GM12878 (cell line): Measurements from ENCODE around the gene AP2S1. TPM values are rescaled to one million over a fixed set of nuclear protein-coding genes. Genes with fewer than 3 reads are reported as not detected.

ENCODE experiments used
- ATAC-seq: fragments of 200-7000 bp; cut with Tn5 transposase; 3 replicates; pipeline ENCODE4 v1.9.1; 2020; ENCODE audit warnings: mild to moderate bottlenecking, moderate library complexity
- BruUV-seq: library from RNA; stranded (reverse); fragments of 400-500 nt; replicated peaks from 2 replicates; lab custom pipeline; 2021; lab: Mats Ljungman, UMichigan
- CTCF ChIA-PET: fragments of 300-600 bp; sonication (Branson Sonifier 250); formaldehyde crosslinking; extraction: SDS; loops from one replicate; lab custom pipeline; 2021; ENCODE audit warnings: inconsistent platforms; lab: Yijun Ruan, JAX
- POLR2A ChIA-PET: fragments of 350-600 bp; formaldehyde crosslinking; extraction: SDS; loops from one replicate; lab custom pipeline; 2021; ENCODE audit warnings: inconsistent platforms; lab: Charles Lee
- RAD21 ChIA-PET: fragments of 300-600 bp; sonication (Branson Sonifier 250); formaldehyde crosslinking; loops from one replicate; lab custom pipeline; 2023; ENCODE audit warnings: antibody characterized with exemption; ENCODE audit not compliant: unreplicated experiment; lab: Charles Lee
- SMC1A ChIA-PET: fragments of 300-600 bp; sonication (Branson Sonifier 250); formaldehyde crosslinking; loops from one replicate; lab custom pipeline; 2023; ENCODE audit not compliant: unreplicated experiment, uncharacterized antibody; lab: Charles Lee
- DNase-seq: peaks from one replicate; pipeline ENCODE4 v3.0.0-alpha.2; 2011; ENCODE audit warnings: low read depth, low spot score
- FAIRE-seq: peaks from 3 replicates; lab custom pipeline; 2011; peaks lifted over from hg19 to GRCh38; lab: Jason Lieb, UNC
- H2AFZ ChIP-seq: 2 replicates; pipeline ENCODE4 v1.6.0; 2011; ENCODE audit warnings: low read depth, low read length, control low read depth; ENCODE audit not compliant: control insufficient read depth
- H3K27ac ChIP-seq: 2 replicates; pipeline ENCODE4 v1.5.1; 2011; ENCODE audit warnings: control low read depth; ENCODE audit not compliant: control insufficient read depth, insufficient read depth
- H3K27me3 ChIP-seq, 2 experiments: replicated peaks in 1 of 2; 2 replicates each; pipeline versions ENCODE4 v1.6.0 to v1.6.1; 2011; ENCODE audit warnings: low read length in 1 of 2; ENCODE audit not compliant: control insufficient read depth in 2 of 2, insufficient read depth in 2 of 2
- H3K36me3 ChIP-seq, 2 experiments: 2 replicates each; pipeline ENCODE4 v1.5.1; 2011; ENCODE audit warnings: low read length in 1 of 2; ENCODE audit not compliant: control insufficient read depth in 2 of 2, insufficient read depth in 2 of 2
- H3K4me1 ChIP-seq: 2 replicates; pipeline ENCODE4 v1.6.1; 2011; ENCODE audit warnings: mild to moderate bottlenecking, low read length, moderate library complexity, mixed read lengths; ENCODE audit not compliant: control insufficient read depth, insufficient read depth
- H3K4me2 ChIP-seq: 2 replicates; pipeline ENCODE4 v1.6.0; 2011; ENCODE audit warnings: control low read depth; ENCODE audit not compliant: control insufficient read depth, insufficient read depth
- H3K4me3 ChIP-seq: fragments of 200-600 bp; sonication (generic); 2 replicates; pipeline ENCODE4 v1.5.1; 2016
- H3K79me2 ChIP-seq: 2 replicates; pipeline ENCODE4 v1.6.0; 2011; ENCODE audit warnings: low read length; ENCODE audit not compliant: control insufficient read depth, insufficient read depth
- H3K9ac ChIP-seq: 2 replicates; pipeline ENCODE4 v1.8.0; 2011; ENCODE audit warnings: low read length, control low read depth, mixed read lengths; ENCODE audit not compliant: control insufficient read depth, insufficient read depth
- H3K9me3 ChIP-seq: replicated peaks from 3 replicates; pipeline ENCODE4 v1.5.1; 2011; ENCODE audit warnings: mild to moderate bottlenecking, low read length; ENCODE audit not compliant: control insufficient read depth, insufficient read depth
- H4K20me1 ChIP-seq: 2 replicates; pipeline ENCODE4 v1.6.0; 2011; ENCODE audit not compliant: control insufficient read depth, insufficient read depth
- CBFB ChIP-seq: IDR thresholded peaks from 2 replicates; pipeline ENCODE4 v1.6.1; 2016; ENCODE audit warnings: antibody characterized with exemption, low read depth
- CBX5 ChIP-seq: sonication (generic); IDR thresholded peaks from 2 replicates; pipeline ENCODE4 v1.6.1; 2016; ENCODE audit warnings: low read depth, moderate library complexity, mild to moderate bottlenecking, inconsistent platforms
- DPF2 ChIP-seq: fragments of 450-650 bp; IDR thresholded peaks from 2 replicates; pipeline ENCODE4 v1.6.1; 2017; ENCODE audit warnings: mild to moderate bottlenecking
- FOXK2 ChIP-seq: fragments of 450-650 bp; IDR thresholded peaks from 2 replicates; pipeline ENCODE4 v1.6.1; 2017; ENCODE audit warnings: mild to moderate bottlenecking, moderate library complexity
- GABPA ChIP-seq: IDR thresholded peaks from 2 replicates; pipeline ENCODE4 v1.6.1; 2014; ENCODE audit warnings: antibody characterized with exemption, low read depth, mild to moderate bottlenecking, inconsistent platforms
- KDM1A ChIP-seq: fragments of 200-600 bp; sonication (generic); IDR thresholded peaks from 2 replicates; pipeline ENCODE4 v1.6.1; 2016; ENCODE audit warnings: borderline replicate concordance
- KLF5 ChIP-seq: fragments of 450-650 bp; IDR thresholded peaks from 2 replicates; pipeline ENCODE4 v1.6.1; 2014; ENCODE audit warnings: mild to moderate bottlenecking; ENCODE audit not compliant: partially characterized antibody
- RAD21 ChIP-seq: IDR thresholded peaks from 2 replicates; pipeline ENCODE4 v1.6.1; 2011; ENCODE audit warnings: mild to moderate bottlenecking, low read depth, low read length, moderate library complexity; ENCODE audit not compliant: insufficient read depth
- RCOR1 ChIP-seq: conservative IDR thresholded peaks from 2 replicates; pipeline ENCODE4 v1.6.1; 2012; ENCODE audit warnings: low read depth, low read length, improper control_type of control experiment
- SP1 ChIP-seq: IDR thresholded peaks from one replicate; pipeline ENCODE4 v1.6.1; 2011; ENCODE audit warnings: low read depth, low read length
- STAT1 ChIP-seq: fragments of 450-650 bp; conservative IDR thresholded peaks from 2 replicates; pipeline ENCODE4 v1.6.1; 2014; ENCODE audit warnings: antibody characterized with exemption, mild to moderate bottlenecking
- YBX1 ChIP-seq: fragments of 450-650 bp; IDR thresholded peaks from 2 replicates; pipeline ENCODE4 v1.6.1; 2016; ENCODE audit warnings: antibody characterized with exemption
- ZNF274 ChIP-seq: IDR thresholded peaks from one replicate; pipeline ENCODE4 v1.8.0; 2011; ENCODE audit not compliant: insufficient read length, insufficient read depth
- WGBS: methylation state at CpG from one replicate; pipeline ENCODE4 v1.1.6; 2016; ENCODE audit warnings: low lambda C conversion rate; ENCODE audit not compliant: insufficient replicate concordance, insufficient coverage; ENCODE audit errors: missing lambda C conversion rate; 5-methylcytosine and 5-hydroxymethylcytosine counted together
- in situ Hi-C: fragments of 300-500 bp; cut with MboI; formaldehyde crosslinking; loops from 9 replicates; pipeline ENCODE4 v1.14.3; 2018; ENCODE audit warnings: mixed read lengths
- intact Hi-C: fragments of 100-400 bp; cut with micrococcal nuclease; formaldehyde crosslinking; loops from one replicate; pipeline ENCODE4 v1.14.2; 2022; ENCODE audit not compliant: unreplicated experiment
- polyA plus RNA-seq, 11 experiments: library from polyadenylated mRNA; depleted of rRNA in 4 of 11; unstranded in 6 of 11; stranded (reverse) in 5 of 11; fragments of >200 nt; fragmentation: Nextera tagmentation in 4 of 11; fragmentation: Illumina TruSeq in 1 of 11; extraction: Ambion mirVana in 4 of 11; extraction: Trizol in 1 of 11; gene quantifications; 1 replicate in 1 of 11; 2 replicates in 10 of 11; pipeline versions ENCODE4 v1.2.1 to v1.2.3, GENCODE V29; 2011 to 2016; ENCODE audit warnings: inconsistent platforms in 2 of 11, missing spikeins in 2 of 11, low read depth in 1 of 11
- total RNA-seq, 4 experiments: library from RNA; depleted of rRNA in 3 of 4; stranded (reverse); fragments of >200 nt in 3 of 4; fragmentation: Illumina TruSeq in 1 of 4; extraction: Trizol in 1 of 4; gene quantifications; 2 replicates each; pipeline versions ENCODE4 v1.2.1 to v1.2.3, GENCODE V29; 2013 to 2021
- TF ChIP-seq, protein P1 (sequence below): IDR thresholded peaks from 2 replicates; pipeline ENCODE4 v1.6.1; 2012; ENCODE audit warnings: low read depth, low read length, improper control_type of control experiment
- TF ChIP-seq, protein P2 (sequence below): IDR thresholded peaks from 2 replicates; pipeline ENCODE4 v1.6.1; 2011; ENCODE audit warnings: borderline replicate concordance, low read depth, mild to moderate bottlenecking, moderate library complexity, low read length; ENCODE audit not compliant: insufficient read depth, poor library complexity, severe bottlenecking
- TF ChIP-seq, protein P3 (sequence below): IDR thresholded peaks from 2 replicates; pipeline ENCODE4 v1.6.1; 2011; ENCODE audit warnings: mild to moderate bottlenecking, low read depth, low read length, moderate library complexity; ENCODE audit not compliant: insufficient replicate concordance
- TF ChIP-seq, protein P4 (sequence below): IDR thresholded peaks from 2 replicates; pipeline ENCODE4 v1.6.1; 2012; ENCODE audit warnings: low read depth, low read length, improper control_type of control experiment
- TF ChIP-seq, protein P5 (sequence below): IDR thresholded peaks from 2 replicates; pipeline ENCODE4 v1.6.1; 2012; ENCODE audit warnings: low read depth, low read length, improper control_type of control experiment

The AP2S1 gene
- total and polyA plus RNA-seq, 10 of the 15 experiments (the other 5 are each of a cell fraction or from before 2014, with no cell fraction given) = 10.8 to 239 (median 104) TPM

DNA sequence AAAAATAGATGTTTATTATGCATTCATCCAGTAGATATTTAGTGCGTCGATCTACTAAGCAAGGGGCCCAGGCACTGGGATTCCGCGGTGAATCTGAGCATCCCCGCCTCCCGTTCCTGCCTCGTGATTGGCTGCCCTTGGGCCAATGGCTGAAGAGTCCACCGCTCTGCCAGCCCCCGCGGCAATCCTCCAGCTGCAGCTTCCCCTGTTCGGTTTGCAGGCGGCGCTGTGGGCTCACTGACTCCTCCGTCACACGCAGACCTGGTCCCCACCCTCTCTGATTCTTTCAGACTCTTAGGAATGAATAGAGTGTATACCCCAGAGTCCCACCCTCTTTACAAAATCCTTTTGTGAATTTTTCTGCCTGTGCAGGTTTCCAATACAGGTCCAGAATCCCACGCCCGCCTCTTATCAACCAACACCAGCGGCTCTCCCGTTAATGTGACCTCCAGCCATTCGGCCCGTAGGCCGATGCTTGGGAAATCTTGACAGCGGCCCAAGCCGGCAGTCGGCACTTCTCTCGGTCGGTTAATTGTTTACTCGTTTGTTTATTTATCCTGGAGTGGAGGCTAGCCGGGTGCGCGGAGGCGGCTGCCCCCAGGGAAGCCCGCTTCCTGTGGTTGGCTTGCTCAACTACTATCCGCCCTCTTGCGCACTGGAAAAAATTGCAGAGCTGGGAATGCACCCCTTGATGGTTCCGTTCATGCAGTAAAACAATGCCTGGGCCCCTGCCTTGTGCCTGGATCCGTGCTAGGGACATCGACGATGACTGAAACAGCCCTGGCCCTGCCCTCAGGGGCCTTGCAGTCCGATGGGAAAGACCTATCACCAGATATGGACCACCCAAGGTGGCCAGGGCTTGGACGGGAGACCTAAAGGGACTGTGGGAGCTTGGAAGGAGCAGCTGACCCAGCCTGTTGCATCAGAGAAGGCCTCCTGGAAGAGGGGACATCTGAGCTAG, 5.7 kb upstream of the AP2S1 start:
- H3K27ac ChIP-seq = no peak overlapping the region
- TF ChIP-seq FOXK2 (no peak), GABPA (no peak), KLF5 (no peak), RCOR1 (no peak), CBFB (no peak), ZNF274 (no peak), STAT1 (0 out of 2 replicates have a peak, but pooled peaks have one; percentile 47), RAD21 (peak; percentile 94), KDM1A (no peak), SP1 (peak; percentile 80), DPF2 (no peak; the same call in 1 of the 2 replicates), YBX1 (no peak), CBX5 (no peak)
- TF ChIP-seq, protein P1, sequence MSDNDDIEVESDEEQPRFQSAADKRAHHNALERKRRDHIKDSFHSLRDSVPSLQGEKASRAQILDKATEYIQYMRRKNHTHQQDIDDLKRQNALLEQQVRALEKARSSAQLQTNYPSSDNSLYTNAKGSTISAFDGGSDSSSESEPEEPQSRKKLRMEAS = no peak
- TF ChIP-seq, protein P2, sequence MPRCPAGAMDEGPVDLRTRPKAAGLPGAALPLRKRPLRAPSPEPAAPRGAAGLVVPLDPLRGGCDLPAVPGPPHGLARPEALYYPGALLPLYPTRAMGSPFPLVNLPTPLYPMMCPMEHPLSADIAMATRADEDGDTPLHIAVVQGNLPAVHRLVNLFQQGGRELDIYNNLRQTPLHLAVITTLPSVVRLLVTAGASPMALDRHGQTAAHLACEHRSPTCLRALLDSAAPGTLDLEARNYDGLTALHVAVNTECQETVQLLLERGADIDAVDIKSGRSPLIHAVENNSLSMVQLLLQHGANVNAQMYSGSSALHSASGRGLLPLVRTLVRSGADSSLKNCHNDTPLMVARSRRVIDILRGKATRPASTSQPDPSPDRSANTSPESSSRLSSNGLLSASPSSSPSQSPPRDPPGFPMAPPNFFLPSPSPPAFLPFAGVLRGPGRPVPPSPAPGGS = no peak
- TF ChIP-seq, protein P3, sequence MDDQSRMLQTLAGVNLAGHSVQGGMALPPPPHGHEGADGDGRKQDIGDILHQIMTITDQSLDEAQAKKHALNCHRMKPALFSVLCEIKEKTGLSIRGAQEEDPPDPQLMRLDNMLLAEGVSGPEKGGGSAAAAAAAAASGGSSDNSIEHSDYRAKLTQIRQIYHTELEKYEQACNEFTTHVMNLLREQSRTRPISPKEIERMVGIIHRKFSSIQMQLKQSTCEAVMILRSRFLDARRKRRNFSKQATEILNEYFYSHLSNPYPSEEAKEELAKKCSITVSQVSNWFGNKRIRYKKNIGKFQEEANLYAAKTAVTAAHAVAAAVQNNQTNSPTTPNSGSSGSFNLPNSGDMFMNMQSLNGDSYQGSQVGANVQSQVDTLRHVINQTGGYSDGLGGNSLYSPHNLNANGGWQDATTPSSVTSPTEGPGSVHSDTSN = peak; percentile 40
- TF ChIP-seq, protein P4, sequence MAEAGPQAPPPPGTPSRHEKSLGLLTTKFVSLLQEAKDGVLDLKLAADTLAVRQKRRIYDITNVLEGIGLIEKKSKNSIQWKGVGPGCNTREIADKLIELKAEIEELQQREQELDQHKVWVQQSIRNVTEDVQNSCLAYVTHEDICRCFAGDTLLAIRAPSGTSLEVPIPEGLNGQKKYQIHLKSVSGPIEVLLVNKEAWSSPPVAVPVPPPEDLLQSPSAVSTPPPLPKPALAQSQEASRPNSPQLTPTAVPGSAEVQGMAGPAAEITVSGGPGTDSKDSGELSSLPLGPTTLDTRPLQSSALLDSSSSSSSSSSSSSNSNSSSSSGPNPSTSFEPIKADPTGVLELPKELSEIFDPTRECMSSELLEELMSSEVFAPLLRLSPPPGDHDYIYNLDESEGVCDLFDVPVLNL = peak; percentile 91
- TF ChIP-seq, protein P5, sequence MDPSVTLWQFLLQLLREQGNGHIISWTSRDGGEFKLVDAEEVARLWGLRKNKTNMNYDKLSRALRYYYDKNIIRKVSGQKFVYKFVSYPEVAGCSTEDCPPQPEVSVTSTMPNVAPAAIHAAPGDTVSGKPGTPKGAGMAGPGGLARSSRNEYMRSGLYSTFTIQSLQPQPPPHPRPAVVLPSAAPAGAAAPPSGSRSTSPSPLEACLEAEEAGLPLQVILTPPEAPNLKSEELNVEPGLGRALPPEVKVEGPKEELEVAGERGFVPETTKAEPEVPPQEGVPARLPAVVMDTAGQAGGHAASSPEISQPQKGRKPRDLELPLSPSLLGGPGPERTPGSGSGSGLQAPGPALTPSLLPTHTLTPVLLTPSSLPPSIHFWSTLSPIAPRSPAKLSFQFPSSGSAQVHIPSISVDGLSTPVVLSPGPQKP = no peak

More for the DNA sequence above, 5.7 kb upstream of the AP2S1 start:
- SMC1A ChIA-PET = interaction anchor here (0.7 to 3.8 kb wide), 6 partner anchors 12 to 269 kb away, joined by 3 to 33 read pairs (median 6); no protein-coding TSS in a partner anchor
- Histone ChIP-seq H3K4me2 (peak overlapping the region; percentile 88), H3K36me3 (no peaks in the 10 kb centered on the region), H3K9me3 (no peaks in the 10 kb centered on the region), H3K9ac (no peak overlapping the region; the same call in 1 of the 2 replicates), H2AFZ (peak overlapping the region; percentile 86), H3K4me3 (peak overlapping the region; percentile 51; the same call in 1 of the 2 replicates), H3K4me1 (peaks cover 12% of the 10 kb centered on the region; the same call in 1 of the 2 replicates), H3K79me2 (peaks cover 5% of the 10 kb centered on the region), H4K20me1 (no peaks in the 10 kb centered on the region), H3K27me3 (no peaks in the 10 kb centered on the region)
- intact Hi-C loops (loop anchor here (1.0 to 10.0 kb wide), 2 partner anchors 135 to 258 kb away; partner anchors contain the start of gene ZC3H4), in situ Hi-C loops (no loop called here)
- DNase-seq (peak; percentile 45), ATAC-seq (peak; percentile 77), FAIRE-seq (peak; percentile 78)
- RAD21 ChIA-PET = interaction anchor here (0.7 to 3.0 kb wide), 8 partner anchors 12 to 170 kb away, joined by 3 to 14 read pairs (median 3); no protein-coding TSS in a partner anchor
- CTCF ChIA-PET = interaction anchor here (0.6 to 6.8 kb wide), 15 partner anchors 10 to 1122 kb away, joined by 3 to 53 read pairs (median 4); no protein-coding TSS in a partner anchor
- 14% methylated on average over 41 of the region's 41 CpGs for WGBS
- POLR2A ChIA-PET = interaction anchor here (0.6 to 1.3 kb wide), 3 partner anchors 12 to 136 kb away, joined by 3 to 7 read pairs (median 3); no protein-coding TSS in a partner anchor
- BruUV-seq = no TSS peak
